Uterus (tissue), 4 donors: Measurements from ENCODE around the gene SRGAP2B. TPM values are rescaled to one million over a fixed set of nuclear protein-coding genes. Genes with fewer than 3 reads are reported as not detected.
"Not testable (repeated sequence)": the region's sequence is repeated elsewhere in the genome, so short reads cannot be mapped to it uniquely, and the experiment has no call there.

Experiments used
- DNase-seq, 2 donors: peaks; one replicate each; pipeline ENCODE4 v3.0.0-alpha.2; 2019 to 2020
- H3K27ac ChIP-seq, 2 donors: fragments of 200-600 bp; sonication (generic); 1 replicate in 1 of 2; 2 replicates in 1 of 2; pipeline ENCODE4 v1.5.1; 2016 to 2018
- H3K27me3 ChIP-seq, 2 donors: fragments of 200-600 bp; sonication (generic); one replicate each; pipeline ENCODE4 v1.5.1; 2018 to 2019; ENCODE audit warnings: control low read depth in 1 of 2
- H3K36me3 ChIP-seq, 2 donors: fragments of 200-600 bp; sonication (generic); one replicate each; pipeline ENCODE4 v1.5.1; 2019; ENCODE audit warnings: control low read depth in 1 of 2
- H3K4me1 ChIP-seq, 2 donors: fragments of 200-600 bp; sonication (generic); one replicate each; pipeline ENCODE4 v1.5.1; 2018 to 2019; ENCODE audit warnings: control low read depth in 1 of 2
- H3K4me3 ChIP-seq, 2 donors: fragments of 200-600 bp; sonication (generic); 1 replicate in 1 of 2; 2 replicates in 1 of 2; pipeline ENCODE4 v1.5.1; 2018 to 2019; ENCODE audit warnings: mild to moderate bottlenecking in 1 of 2
- H3K9me3 ChIP-seq, 2 donors: fragments of 200-600 bp; sonication (generic); one replicate each; pipeline ENCODE4 v1.5.1; 2019; ENCODE audit warnings: control low read depth in 1 of 2
- intact Hi-C: fragments of 100-400 bp; cut with DNase I; formaldehyde crosslinking; loops from one replicate; pipeline ENCODE4 v1.15.1; 2023; ENCODE audit warnings: low total_unique reads
- total RNA-seq, 4 donors: library from RNA; depleted of rRNA in 3 of 4; stranded (reverse); fragments of >200 nt in 3 of 4; gene quantifications; one replicate each; pipeline versions ENCODE4 v1.1.0 to v1.2.4, GENCODE V29; 2014 to 2023
- donor health status: DM: yes; HTN: yes; CAD: no.

Gene SRGAP2B
- total RNA-seq, 4 donors from 2014 or later = 3.1 to 51.3 (median 26.9) TPM

GRCh38 chr1:145015744-145016491 lies 79.2 kb downstream of the SRGAP2B start:
- H3K27ac ChIP-seq, H3K9me3 ChIP-seq, H3K36me3 ChIP-seq, H3K4me3 ChIP-seq, H3K27me3 ChIP-seq, intact Hi-C loops, H3K4me1 ChIP-seq, DNase-seq: not testable (repeated sequence)

GRCh38 chr1:145013353-145013752 lies 81.8 kb downstream of the SRGAP2B start:
- H3K27me3 ChIP-seq, H3K27ac ChIP-seq, intact Hi-C loops, DNase-seq, H3K4me1 ChIP-seq, H3K9me3 ChIP-seq, H3K4me3 ChIP-seq, H3K36me3 ChIP-seq: not testable (repeated sequence)

GRCh38 chr1:145011811-145012210 lies 83.3 kb downstream of the SRGAP2B start:
- H3K9me3 ChIP-seq, H3K36me3 ChIP-seq, H3K4me1 ChIP-seq, H3K4me3 ChIP-seq, DNase-seq, intact Hi-C loops, H3K27ac ChIP-seq, H3K27me3 ChIP-seq: not testable (repeated sequence)

- H3K4me1 ChIP-seq, DNase-seq, H3K9me3 ChIP-seq, intact Hi-C loops, H3K27me3 ChIP-seq, H3K36me3 ChIP-seq, H3K27ac ChIP-seq, H3K4me3 ChIP-seq: not testable (repeated sequence)
These were observed 84.5 kb downstream of the SRGAP2B start for GRCh38 chr1:145010580-145010979.

- H3K4me3 ChIP-seq, intact Hi-C loops, H3K4me1 ChIP-seq, H3K36me3 ChIP-seq, H3K27ac ChIP-seq, DNase-seq, H3K27me3 ChIP-seq, H3K9me3 ChIP-seq: not testable (repeated sequence)
These were observed 85.2 kb downstream of the SRGAP2B start for GRCh38 chr1:145009928-145010327.

- H3K4me1 ChIP-seq, intact Hi-C loops, H3K36me3 ChIP-seq, H3K27me3 ChIP-seq, H3K4me3 ChIP-seq, H3K27ac ChIP-seq, H3K9me3 ChIP-seq, DNase-seq: not testable (repeated sequence)
These were observed 86.7 kb downstream of the SRGAP2B start for GRCh38 chr1:145008388-145008787.

GRCh38 chr1:145005142-145005541 lies 90.0 kb downstream of the SRGAP2B start:
- H3K4me3 ChIP-seq, H3K27ac ChIP-seq, intact Hi-C loops, H3K9me3 ChIP-seq, H3K4me1 ChIP-seq, H3K27me3 ChIP-seq, H3K36me3 ChIP-seq, DNase-seq: not testable (repeated sequence)

- H3K4me3 ChIP-seq, intact Hi-C loops, H3K27ac ChIP-seq, H3K4me1 ChIP-seq, H3K36me3 ChIP-seq, DNase-seq, H3K27me3 ChIP-seq, H3K9me3 ChIP-seq: not testable (repeated sequence)
These were observed 93.7 kb downstream of the SRGAP2B start for GRCh38 chr1:145001381-145001780.

- DNase-seq, H3K9me3 ChIP-seq, H3K4me1 ChIP-seq, H3K4me3 ChIP-seq, H3K27ac ChIP-seq, H3K27me3 ChIP-seq, intact Hi-C loops, H3K36me3 ChIP-seq: not testable (repeated sequence)
These were observed 94.3 kb downstream of the SRGAP2B start for GRCh38 chr1:145000743-145001326.

- intact Hi-C loops, DNase-seq, H3K27ac ChIP-seq, H3K36me3 ChIP-seq, H3K27me3 ChIP-seq, H3K4me1 ChIP-seq, H3K9me3 ChIP-seq, H3K4me3 ChIP-seq: not testable (repeated sequence)
These were observed 94.9 kb downstream of the SRGAP2B start for GRCh38 chr1:145000074-145000742.

- DNase-seq, H3K27ac ChIP-seq, H3K9me3 ChIP-seq, H3K36me3 ChIP-seq, H3K27me3 ChIP-seq, intact Hi-C loops, H3K4me3 ChIP-seq, H3K4me1 ChIP-seq: not testable (repeated sequence)
These were observed 96.2 kb downstream of the SRGAP2B start for GRCh38 chr1:144998981-144999273.

- intact Hi-C loops, H3K4me1 ChIP-seq, H3K36me3 ChIP-seq, H3K4me3 ChIP-seq, DNase-seq, H3K9me3 ChIP-seq, H3K27me3 ChIP-seq, H3K27ac ChIP-seq: not testable (repeated sequence)
These were observed 96.8 kb downstream of the SRGAP2B start for GRCh38 chr1:144998134-144998980.

GRCh38 chr1:144995833-144996410 lies 99.2 kb downstream of the SRGAP2B start:
- H3K27ac ChIP-seq, H3K36me3 ChIP-seq, H3K4me1 ChIP-seq, H3K4me3 ChIP-seq, DNase-seq, H3K27me3 ChIP-seq, H3K9me3 ChIP-seq, intact Hi-C loops: not testable (repeated sequence)
